HG02870 (cell line): ENCODE results near the gene LPIN3.

ENCODE experiments used
- ATAC-seq: cut with Tn5 transposase; IDR thresholded peaks from one replicate; pipeline ENCODE4 v1.9.1; 2021; ENCODE audit warnings: mild to moderate bottlenecking, moderate library complexity; ENCODE audit not compliant: unreplicated experiment

Gene LPIN3

GRCh38 chr20:41320976-41321375, 19.6 kb upstream of the LPIN3 start:
- ATAC-seq = no peak

- ATAC-seq = no peak
Observed at GRCh38 chr20:41327178-41327577, 13.4 kb upstream of the LPIN3 start.

GRCh38 chr20:41329435-41330342, 10.9 kb upstream of the LPIN3 start:
- ATAC-seq = peak; percentile 66

- no peak for ATAC-seq
Observed at GRCh38 chr20:41330343-41330720, 10.3 kb upstream of the LPIN3 start.

GRCh38 chr20:41330941-41331340, 9.7 kb upstream of the LPIN3 start:
- no peak for ATAC-seq

GRCh38 chr20:41331731-41332130, 8.9 kb upstream of the LPIN3 start:
- ATAC-seq = no peak

- ATAC-seq = no peak
Observed at GRCh38 chr20:41334036-41334435, 6.6 kb upstream of the LPIN3 start.

GRCh38 chr20:41334443-41335421, 5.9 kb upstream of the LPIN3 start:
- ATAC-seq = no peak

GRCh38 chr20:41335591-41335990, 5.0 kb upstream of the LPIN3 start:
- no peak for ATAC-seq

- no peak for ATAC-seq
Observed at GRCh38 chr20:41336711-41337492, 3.7 kb upstream of the LPIN3 start.

GRCh38 chr20:41339957-41340326, 679 bp upstream of the LPIN3 start:
- ATAC-seq = no peak

- no peak for ATAC-seq
Observed at GRCh38 chr20:41342474-41343464, 2.1 kb downstream of the LPIN3 start.

- ATAC-seq = no peak
Observed at GRCh38 chr20:41344477-41344876, 3.9 kb downstream of the LPIN3 start.

GRCh38 chr20:41344938-41345728, 4.5 kb downstream of the LPIN3 start:
- ATAC-seq = no peak

GRCh38 chr20:41345729-41346067, 5.1 kb downstream of the LPIN3 start:
- ATAC-seq = no peak

GRCh38 chr20:41347523-41348429, 7.2 kb downstream of the LPIN3 start:
- no peak for ATAC-seq

GRCh38 chr20:41348430-41349172, 8.0 kb downstream of the LPIN3 start:
- no peak for ATAC-seq
